GM20000 (cell line): ENCODE results near the gene CLSTN1.
"Not testable (repeated sequence)": the region's sequence is repeated elsewhere in the genome, so short reads cannot be mapped to it uniquely, and the experiment has no call there.

Source experiments
- DNase-seq: peaks from one replicate; pipeline ENCODE4 v3.0.0; 2012; ENCODE audit warnings: low spot score
- TF ChIP-seq, protein P1 (sequence below): IDR thresholded peaks from 2 replicates; pipeline ENCODE4 v1.5.1; 2012; ENCODE audit warnings: mild to moderate bottlenecking, control low read depth; ENCODE audit errors: extremely low read depth, missing control alignments

The CLSTN1 gene

DNA sequence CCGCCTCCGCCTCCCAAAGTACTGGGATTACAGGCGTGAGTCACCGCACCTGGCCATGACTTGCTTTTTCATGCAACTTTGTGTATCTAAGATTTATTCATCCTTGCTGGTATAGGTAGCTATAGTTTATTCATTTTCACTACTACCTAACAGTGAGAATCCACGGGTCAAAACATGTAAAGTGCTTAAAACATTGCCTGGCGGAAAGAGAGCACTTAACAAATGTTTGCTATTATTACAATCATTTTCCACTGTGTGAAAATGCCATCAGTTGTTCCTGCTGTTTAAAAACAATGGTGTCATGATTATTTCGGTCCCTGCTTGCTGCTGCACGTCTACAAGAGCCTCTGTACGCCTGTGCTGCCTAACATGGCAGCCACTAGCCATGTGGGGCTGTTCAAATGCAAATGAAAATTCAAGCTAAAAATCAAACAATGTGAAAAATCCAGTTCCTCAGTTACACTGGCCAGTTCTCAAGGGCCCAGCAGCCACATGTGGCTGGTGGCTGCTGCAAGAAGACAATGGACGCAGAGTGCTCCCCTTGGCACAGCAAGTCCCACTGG is 65.1 kb downstream of the CLSTN1 start:
- TF ChIP-seq, protein P1, sequence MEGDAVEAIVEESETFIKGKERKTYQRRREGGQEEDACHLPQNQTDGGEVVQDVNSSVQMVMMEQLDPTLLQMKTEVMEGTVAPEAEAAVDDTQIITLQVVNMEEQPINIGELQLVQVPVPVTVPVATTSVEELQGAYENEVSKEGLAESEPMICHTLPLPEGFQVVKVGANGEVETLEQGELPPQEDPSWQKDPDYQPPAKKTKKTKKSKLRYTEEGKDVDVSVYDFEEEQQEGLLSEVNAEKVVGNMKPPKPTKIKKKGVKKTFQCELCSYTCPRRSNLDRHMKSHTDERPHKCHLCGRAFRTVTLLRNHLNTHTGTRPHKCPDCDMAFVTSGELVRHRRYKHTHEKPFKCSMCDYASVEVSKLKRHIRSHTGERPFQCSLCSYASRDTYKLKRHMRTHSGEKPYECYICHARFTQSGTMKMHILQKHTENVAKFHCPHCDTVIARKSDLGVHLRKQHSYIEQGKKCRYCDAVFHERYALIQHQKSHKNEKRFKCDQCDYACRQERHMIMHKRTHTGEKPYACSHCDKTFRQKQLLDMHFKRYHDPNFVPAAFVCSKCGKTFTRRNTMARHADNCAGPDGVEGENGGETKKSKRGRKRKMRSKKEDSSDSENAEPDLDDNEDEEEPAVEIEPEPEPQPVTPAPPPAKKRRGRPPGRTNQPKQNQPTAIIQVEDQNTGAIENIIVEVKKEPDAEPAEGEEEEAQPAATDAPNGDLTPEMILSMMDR: no peak
- DNase-seq: no peak

DNA sequence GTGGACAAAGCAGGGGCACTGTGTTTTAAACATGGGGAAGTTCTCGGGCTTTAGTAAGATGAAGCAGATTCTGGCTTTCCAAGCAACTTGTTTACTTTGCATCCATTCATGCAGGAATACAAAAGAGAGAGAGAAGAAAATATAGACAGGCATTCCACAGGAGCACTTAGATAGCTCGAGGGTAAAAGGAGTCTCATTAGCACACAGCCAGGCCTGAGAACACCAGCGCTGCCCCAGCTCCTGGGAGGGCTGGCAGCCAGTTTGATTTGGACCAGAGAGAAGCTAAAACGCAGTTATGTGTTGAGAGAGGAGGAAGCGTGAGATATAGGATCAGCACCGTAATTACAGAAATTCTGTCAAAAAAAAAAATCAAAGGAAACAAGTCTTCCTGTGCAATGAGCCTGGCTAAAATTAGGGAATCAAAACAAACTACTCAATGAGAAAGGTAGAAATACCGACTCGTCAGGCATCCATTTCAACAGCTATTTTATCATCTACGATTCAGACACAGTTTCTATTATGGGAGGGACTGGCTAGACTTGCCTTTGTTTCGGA is 68.2 kb downstream of the CLSTN1 start:
- no peak for DNase-seq
- TF ChIP-seq, protein P1: no peak

DNA sequence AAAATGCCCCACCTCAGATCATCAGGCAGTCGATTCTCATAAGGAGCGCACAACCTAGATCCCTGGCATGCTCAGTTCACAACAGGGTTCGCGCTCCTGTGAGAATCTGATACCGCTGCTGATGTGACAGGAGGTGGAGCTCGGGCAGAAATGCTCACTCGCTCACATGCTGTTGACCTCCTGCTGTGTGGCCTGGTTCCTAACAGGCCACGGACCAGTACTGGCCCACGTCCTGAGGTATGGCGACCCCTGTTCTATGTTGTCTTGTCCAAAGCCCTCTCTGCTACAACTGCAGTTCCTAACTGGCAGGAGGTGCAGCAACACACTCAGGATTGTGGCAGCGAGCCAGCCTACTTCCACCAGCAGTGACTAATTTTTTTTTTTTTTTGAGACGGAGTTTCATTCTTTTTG is 70.6 kb downstream of the CLSTN1 start:
- no peak for DNase-seq
- TF ChIP-seq, protein P1: no peak

GRCh38 chr1:9751971-9752370 is 71.8 kb downstream of the CLSTN1 start:
- DNase-seq: no peak
- TF ChIP-seq, protein P1: no peak

DNA sequence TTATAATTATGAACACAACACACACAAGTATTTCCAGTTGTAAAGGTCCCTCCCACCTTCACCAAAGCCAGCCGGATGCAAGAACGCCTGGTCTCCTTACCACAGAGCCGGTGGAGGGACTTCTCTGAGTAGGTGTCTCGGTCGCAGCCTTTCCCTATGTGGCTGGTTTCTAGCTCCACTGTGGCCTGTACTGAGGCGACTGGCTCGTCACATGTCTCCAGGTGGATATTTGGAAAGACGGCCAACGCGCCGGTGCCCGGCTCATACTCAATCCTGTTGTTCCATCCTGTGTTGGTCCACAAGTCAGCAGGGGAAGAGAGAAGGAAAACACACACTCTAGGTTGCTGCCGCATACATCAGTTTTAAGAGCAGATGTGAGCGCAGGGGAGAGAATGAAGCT is 74.4 kb downstream of the CLSTN1 start:
- TF ChIP-seq, protein P1: no peak
- DNase-seq: no peak

DNA sequence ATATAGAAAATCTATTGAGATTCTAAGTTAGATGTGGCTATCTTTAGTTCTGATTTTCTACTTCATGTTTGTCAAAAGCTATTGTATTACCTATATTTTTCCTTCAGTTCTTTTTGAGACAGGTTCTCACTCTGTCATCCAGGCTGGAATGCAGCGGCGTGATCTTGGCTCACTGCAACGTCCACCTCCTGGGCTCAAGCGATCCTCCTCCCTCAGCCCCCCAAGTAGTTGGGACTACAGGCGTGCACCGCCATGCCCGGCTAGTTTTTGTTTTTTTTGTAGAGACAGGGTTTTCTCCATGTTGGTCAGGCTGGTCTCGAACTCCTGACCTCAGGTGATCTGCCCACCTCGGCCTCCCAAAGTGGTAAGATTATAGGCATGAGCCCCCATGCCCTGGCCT is 75.4 kb downstream of the CLSTN1 start:
- not testable (repeated sequence) for DNase-seq

- no peak for DNase-seq
- TF ChIP-seq, protein P1: no peak
These were observed 77.1 kb downstream of the CLSTN1 start for GRCh38 chr1:9746651-9747050.

DNA sequence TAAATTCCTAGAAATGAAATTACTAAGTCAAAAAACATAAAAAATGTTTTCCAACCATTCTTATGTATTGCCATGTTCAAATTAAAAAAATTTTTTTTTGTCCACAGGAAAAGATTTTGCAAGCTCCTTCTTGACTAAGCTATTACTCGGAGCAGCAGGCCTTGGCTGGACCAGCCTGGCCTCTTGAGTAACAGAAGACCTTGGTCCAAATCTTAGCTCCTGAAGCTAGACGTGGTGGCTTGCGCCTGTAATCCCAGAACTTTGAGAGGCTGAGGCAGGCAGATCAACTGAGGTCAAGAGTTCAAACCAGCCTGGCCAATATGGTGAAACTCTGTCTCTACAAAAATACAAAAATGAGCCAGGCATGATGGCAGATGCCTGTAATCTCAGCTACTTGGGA is 77.6 kb downstream of the CLSTN1 start:
- TF ChIP-seq, protein P1: no peak
- no peak for DNase-seq
